ENCODE data around the gene NFKBIE. TPM values are rescaled to one million over a fixed set of nuclear protein-coding genes. Genes with fewer than 3 reads are reported as not detected.

Gene NFKBIE
- total and polyA plus RNA-seq, 2 of the 13 experiments (the other 11 are each of a cell fraction or from before 2014, with no cell fraction given): 6.7 to 14.5 TPM

DNA sequence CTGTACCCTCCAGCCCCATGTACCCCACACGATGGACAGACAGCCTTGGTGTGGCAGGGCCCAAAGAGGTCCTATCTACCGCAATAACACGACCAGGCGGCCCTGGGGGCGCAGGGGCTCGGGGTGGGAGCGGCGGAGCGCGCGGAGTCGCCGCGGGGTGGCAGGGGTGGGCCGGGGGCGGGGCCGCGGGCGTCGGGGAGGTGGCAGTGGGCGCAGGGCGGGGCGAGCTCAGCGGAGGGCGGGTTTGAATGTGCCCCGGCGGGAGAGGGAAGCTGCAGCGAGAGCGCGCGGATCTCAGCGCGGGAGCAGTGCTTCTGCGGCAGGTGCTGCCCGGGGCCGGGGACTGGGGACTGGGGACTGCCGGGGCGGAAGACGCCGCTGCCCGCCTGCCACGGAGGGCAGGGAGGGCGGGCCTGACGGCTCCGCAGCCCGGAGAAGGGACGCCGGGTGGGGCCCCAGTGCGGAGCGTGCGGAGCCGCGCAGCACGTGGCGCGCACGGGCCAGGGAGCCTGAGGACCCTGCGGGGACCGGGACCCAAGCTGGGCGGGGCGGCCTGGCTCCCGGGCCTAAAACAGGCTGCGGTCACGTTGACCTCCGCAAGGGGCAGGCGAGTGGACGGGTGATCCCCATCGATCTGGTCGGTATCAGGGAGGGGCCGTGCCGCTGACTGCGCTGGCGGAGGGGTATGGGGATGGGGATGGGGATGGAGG is 41.9 kb downstream of the NFKBIE start, which contains the start of gene SLC29A1 (continued):
- TF ChIP-seq ELF1 (CRISPR knock-in tag; IDR thresholded peaks at IDR 0.05) (no peak), ZSCAN20 (CRISPR knock-in tag; IDR thresholded peaks at IDR 0.05; ENCODE audit: borderline replicate concordance) (peak; percentile 94), GTF2F1 (IDR thresholded peaks at IDR 0.05; ENCODE audit: low read length) (no peak), PTBP1 (IDR thresholded peaks at IDR 0.05; ENCODE audit: low read depth, low read length, poor library complexity, severe bottlenecking) (no peak), ZNF430 (CRISPR knock-in tag; IDR thresholded peaks at IDR 0.05) (peak; percentile 59; the same call in 1 of the 2 replicates), NBN (conservative IDR thresholded peaks at IDR 0.05) (no peak), PAXIP1 (CRISPR knock-in tag; conservative IDR thresholded peaks at IDR 0.05) (peak; percentile 56; the same call in 1 of the 2 replicates), ZNF879 (CRISPR knock-in tag; IDR thresholded peaks at IDR 0.05) (0 out of 2 replicates have a peak, but pooled peaks have one; percentile 64), ZNF441 (CRISPR knock-in tag; IDR thresholded peaks at IDR 0.05; ENCODE audit: borderline replicate concordance) (peak; percentile 54; the same call in 1 of the 2 replicates), SIX4 (CRISPR knock-in tag; IDR thresholded peaks at IDR 0.05) (0 out of 2 replicates have a peak, but pooled peaks have one; percentile 19), ZNF501 (CRISPR knock-in tag; IDR thresholded peaks at IDR 0.05) (0 out of 2 replicates have a peak, but pooled peaks have one; percentile 61), DBP (CRISPR knock-in tag; IDR thresholded peaks at IDR 0.05; ENCODE audit: not compliant biosample characterization) (peak; percentile 59), ZNF326 (CRISPR knock-in tag; IDR thresholded peaks at IDR 0.05; ENCODE audit: borderline replicate concordance) (no peak), ZNF180 (CRISPR knock-in tag; IDR thresholded peaks at IDR 0.05; ENCODE audit: borderline replicate concordance, low read depth) (no peak), ZBTB14 (CRISPR knock-in tag; IDR thresholded peaks at IDR 0.05) (peak; percentile 76)
- TF ChIP-seq, protein P1, sequence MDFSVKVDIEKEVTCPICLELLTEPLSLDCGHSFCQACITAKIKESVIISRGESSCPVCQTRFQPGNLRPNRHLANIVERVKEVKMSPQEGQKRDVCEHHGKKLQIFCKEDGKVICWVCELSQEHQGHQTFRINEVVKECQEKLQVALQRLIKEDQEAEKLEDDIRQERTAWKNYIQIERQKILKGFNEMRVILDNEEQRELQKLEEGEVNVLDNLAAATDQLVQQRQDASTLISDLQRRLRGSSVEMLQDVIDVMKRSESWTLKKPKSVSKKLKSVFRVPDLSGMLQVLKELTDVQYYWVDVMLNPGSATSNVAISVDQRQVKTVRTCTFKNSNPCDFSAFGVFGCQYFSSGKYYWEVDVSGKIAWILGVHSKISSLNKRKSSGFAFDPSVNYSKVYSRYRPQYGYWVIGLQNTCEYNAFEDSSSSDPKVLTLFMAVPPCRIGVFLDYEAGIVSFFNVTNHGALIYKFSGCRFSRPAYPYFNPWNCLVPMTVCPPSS (IDR thresholded peaks at IDR 0.05): no peak
- TF ChIP-seq, protein P2, sequence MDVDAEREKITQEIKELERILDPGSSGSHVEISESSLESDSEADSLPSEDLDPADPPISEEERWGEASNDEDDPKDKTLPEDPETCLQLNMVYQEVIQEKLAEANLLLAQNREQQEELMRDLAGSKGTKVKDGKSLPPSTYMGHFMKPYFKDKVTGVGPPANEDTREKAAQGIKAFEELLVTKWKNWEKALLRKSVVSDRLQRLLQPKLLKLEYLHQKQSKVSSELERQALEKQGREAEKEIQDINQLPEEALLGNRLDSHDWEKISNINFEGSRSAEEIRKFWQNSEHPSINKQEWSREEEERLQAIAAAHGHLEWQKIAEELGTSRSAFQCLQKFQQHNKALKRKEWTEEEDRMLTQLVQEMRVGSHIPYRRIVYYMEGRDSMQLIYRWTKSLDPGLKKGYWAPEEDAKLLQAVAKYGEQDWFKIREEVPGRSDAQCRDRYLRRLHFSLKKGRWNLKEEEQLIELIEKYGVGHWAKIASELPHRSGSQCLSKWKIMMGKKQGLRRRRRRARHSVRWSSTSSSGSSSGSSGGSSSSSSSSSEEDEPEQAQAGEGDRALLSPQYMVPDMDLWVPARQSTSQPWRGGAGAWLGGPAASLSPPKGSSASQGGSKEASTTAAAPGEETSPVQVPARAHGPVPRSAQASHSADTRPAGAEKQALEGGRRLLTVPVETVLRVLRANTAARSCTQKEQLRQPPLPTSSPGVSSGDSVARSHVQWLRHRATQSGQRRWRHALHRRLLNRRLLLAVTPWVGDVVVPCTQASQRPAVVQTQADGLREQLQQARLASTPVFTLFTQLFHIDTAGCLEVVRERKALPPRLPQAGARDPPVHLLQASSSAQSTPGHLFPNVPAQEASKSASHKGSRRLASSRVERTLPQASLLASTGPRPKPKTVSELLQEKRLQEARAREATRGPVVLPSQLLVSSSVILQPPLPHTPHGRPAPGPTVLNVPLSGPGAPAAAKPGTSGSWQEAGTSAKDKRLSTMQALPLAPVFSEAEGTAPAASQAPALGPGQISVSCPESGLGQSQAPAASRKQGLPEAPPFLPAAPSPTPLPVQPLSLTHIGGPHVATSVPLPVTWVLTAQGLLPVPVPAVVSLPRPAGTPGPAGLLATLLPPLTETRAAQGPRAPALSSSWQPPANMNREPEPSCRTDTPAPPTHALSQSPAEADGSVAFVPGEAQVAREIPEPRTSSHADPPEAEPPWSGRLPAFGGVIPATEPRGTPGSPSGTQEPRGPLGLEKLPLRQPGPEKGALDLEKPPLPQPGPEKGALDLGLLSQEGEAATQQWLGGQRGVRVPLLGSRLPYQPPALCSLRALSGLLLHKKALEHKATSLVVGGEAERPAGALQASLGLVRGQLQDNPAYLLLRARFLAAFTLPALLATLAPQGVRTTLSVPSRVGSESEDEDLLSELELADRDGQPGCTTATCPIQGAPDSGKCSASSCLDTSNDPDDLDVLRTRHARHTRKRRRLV (CRISPR knock-in tag; IDR thresholded peaks at IDR 0.05): no peak

Data from HepG2 (cell line).